Tibial nerve (tissue), 4 donors: ENCODE data around the gene HOXC4. TPM values are rescaled to one million over a fixed set of nuclear protein-coding genes. Genes with fewer than 3 reads are reported as not detected.

Experiments
- DNase-seq, 2 donors: peaks; one replicate each; pipeline ENCODE4 v3.0.0-alpha.2; 2019; ENCODE audit warnings: low spot score in 2 of 2
- H3K27ac ChIP-seq, 4 donors: fragments of 200-600 bp; sonication (generic) in 3 of 4; one replicate each; pipeline ENCODE4 v1.5.1; 2017 to 2019; ENCODE audit warnings: mild to moderate bottlenecking in 1 of 4
- H3K27me3 ChIP-seq, 2 donors: fragments of 200-600 bp; sonication (generic) in 1 of 2; one replicate each; pipeline versions ENCODE4 v1.5.1 to v1.6.0; 2017 to 2019
- H3K36me3 ChIP-seq, 3 donors: fragments of 200-600 bp; sonication (generic); one replicate each; pipeline ENCODE4 v1.5.1; 2018 to 2019
- H3K4me1 ChIP-seq, 4 donors: fragments of 200-600 bp; sonication (generic) in 3 of 4; one replicate each; pipeline ENCODE4 v1.5.1; 2017 to 2019
- H3K4me3 ChIP-seq, 4 donors: fragments of 200-600 bp; sonication (generic) in 3 of 4; one replicate each; pipeline ENCODE4 v1.5.1; 2017 to 2019; ENCODE audit warnings: mild to moderate bottlenecking in 1 of 4, moderate library complexity in 1 of 4
- H3K9me3 ChIP-seq, 4 donors: fragments of 200-600 bp; sonication (generic) in 3 of 4; one replicate each; pipeline ENCODE4 v1.5.1; 2017 to 2019
- EP300 ChIP-seq, 2 donors: sonication (generic); formaldehyde crosslinking; IDR thresholded peaks; one replicate each; pipeline ENCODE4 v1.6.1; 2017; ENCODE audit warnings: antibody characterized with exemption in 2 of 2, mild to moderate bottlenecking in 1 of 2
- POLR2A ChIP-seq, 2 donors: fragments of 450-650 bp; IDR thresholded peaks; one replicate each; pipeline ENCODE4 v1.6.1; 2017; ENCODE audit warnings: antibody characterized with exemption in 2 of 2, mild to moderate bottlenecking in 2 of 2, moderate library complexity in 2 of 2
- WGBS, 2 donors: methylation state at CpG; one replicate each; pipeline ENCODE4 v1.1.5; 2018; 5-methylcytosine and 5-hydroxymethylcytosine counted together
- total RNA-seq, 4 donors: library from RNA; depleted of rRNA; stranded (reverse); fragments of >200 nt; gene quantifications; one replicate each; pipeline ENCODE4 v1.1.0, GENCODE V29; 2016
- TF ChIP-seq, protein P1 (sequence below), 5 experiments: fragments of 200-600 bp in 3 of 5; fragments of 450-650 bp in 2 of 5; sonication (generic) in 3 of 5; IDR thresholded peaks; one replicate each; pipeline ENCODE4 v1.5.1; 2016 to 2019; ENCODE audit warnings: antibody characterized with exemption in 5 of 5, mild to moderate bottlenecking in 3 of 5, moderate library complexity in 2 of 5

HOXC4 gene
- total RNA-seq, 4 donors from 2014 or later: 2.7 to 8.1 (median 4.1) TPM

DNA sequence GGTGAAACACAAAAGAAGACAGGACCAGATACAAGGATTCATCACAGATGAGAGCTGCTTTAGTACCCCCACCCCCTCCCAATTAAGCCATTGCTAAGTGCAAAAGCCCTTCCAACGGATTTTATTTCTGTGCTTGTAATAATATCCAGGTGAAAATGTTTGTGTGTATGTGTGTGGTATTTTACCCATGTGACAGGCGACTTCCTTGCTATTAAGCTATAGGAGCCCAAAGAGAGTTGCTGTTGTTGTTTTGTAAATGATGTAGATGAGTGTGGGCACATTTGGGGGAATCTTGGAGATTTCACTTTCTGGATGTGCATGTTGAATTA is 3.2 kb upstream of the HOXC4 start:
- H3K4me1 ChIP-seq: peaks cover 0 to 78% (median 5%) of the 10 kb centered on the region in 4 donors
- 52% methylated on average over 2 of the region's 2 CpGs for WGBS, 2 donors
- peak overlapping the region in 3 of 4 donors; percentile 3 to 9 (median 8) for H3K4me3 ChIP-seq
- no peak for TF ChIP-seq EP300 (IDR thresholded peaks at IDR 0.05)
- TF ChIP-seq, protein P1, sequence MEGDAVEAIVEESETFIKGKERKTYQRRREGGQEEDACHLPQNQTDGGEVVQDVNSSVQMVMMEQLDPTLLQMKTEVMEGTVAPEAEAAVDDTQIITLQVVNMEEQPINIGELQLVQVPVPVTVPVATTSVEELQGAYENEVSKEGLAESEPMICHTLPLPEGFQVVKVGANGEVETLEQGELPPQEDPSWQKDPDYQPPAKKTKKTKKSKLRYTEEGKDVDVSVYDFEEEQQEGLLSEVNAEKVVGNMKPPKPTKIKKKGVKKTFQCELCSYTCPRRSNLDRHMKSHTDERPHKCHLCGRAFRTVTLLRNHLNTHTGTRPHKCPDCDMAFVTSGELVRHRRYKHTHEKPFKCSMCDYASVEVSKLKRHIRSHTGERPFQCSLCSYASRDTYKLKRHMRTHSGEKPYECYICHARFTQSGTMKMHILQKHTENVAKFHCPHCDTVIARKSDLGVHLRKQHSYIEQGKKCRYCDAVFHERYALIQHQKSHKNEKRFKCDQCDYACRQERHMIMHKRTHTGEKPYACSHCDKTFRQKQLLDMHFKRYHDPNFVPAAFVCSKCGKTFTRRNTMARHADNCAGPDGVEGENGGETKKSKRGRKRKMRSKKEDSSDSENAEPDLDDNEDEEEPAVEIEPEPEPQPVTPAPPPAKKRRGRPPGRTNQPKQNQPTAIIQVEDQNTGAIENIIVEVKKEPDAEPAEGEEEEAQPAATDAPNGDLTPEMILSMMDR (IDR thresholded peaks at IDR 0.05): no peak
- no peak for TF ChIP-seq POLR2A (IDR thresholded peaks at IDR 0.05)
- no peak for DNase-seq
- peaks cover 0 to 17% of the 10 kb centered on the region in 2 donors for H3K27me3 ChIP-seq
- no peaks in the 10 kb centered on the region for H3K9me3 ChIP-seq
- no peaks in the 10 kb centered on the region for H3K36me3 ChIP-seq
- H3K27ac ChIP-seq: peak overlapping the region; percentile 45 to 89 (median 84)

DNA sequence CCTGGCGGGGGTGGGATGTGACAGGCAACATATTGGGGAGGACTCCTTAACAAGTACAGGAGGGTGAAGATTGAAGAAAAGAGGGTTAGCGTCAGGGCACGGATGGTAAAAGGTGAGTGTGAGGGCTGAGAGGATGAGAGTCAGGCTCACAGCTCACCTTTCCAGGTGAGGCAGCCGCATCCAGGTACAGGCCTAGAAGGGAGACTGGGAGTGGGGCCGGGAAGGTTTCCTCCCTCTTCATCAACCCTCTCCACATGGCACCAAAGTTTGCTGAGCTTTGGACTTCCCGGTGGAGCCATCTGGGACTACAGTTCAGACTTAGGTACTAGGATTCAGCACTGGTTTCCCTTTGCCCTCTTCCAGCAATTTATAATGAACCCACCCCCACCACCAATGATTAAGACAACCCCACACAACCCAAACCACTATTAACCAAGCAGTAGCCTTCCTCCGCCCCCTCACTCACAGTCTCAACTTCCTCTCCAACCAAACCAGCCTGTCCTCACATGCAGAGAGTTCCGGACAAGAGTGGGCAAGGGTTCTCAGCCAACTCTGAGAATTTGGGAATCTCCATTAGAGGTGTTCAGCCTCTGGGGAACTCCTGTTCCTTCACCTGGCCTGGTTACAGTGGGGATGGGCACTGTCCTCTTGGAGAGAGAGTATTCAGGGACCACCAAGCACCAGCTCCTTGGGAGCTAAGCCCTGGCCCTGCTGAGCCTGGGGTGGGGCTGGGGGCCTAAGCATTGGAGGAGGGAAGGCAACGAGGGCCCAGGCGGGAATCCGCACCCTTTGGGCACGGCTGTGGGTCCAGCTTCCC is 2.4 kb upstream of the HOXC4 start:
- WGBS, 2 donors: 38 to 46% methylated on average over 12 of the region's 12 CpGs
- TF ChIP-seq, protein P1 (IDR thresholded peaks at IDR 0.05): no peak
- TF ChIP-seq EP300 (IDR thresholded peaks at IDR 0.05): no peak
- no peak for TF ChIP-seq POLR2A (IDR thresholded peaks at IDR 0.05)
- Histone ChIP-seq H3K27me3 (peaks cover 0 to 15% of the 10 kb centered on the region in 2 donors), H3K9me3 (no peaks in the 10 kb centered on the region), H3K27ac (peak overlapping the region; percentile 72 to 89 (median 84)), H3K4me1 (peaks cover 0 to 72% (median 5%) of the 10 kb centered on the region in 4 donors), H3K36me3 (no peaks in the 10 kb centered on the region), H3K4me3 (peak overlapping the region in 1 of 4 donors; percentile 6)
- DNase-seq: no peak

DNA sequence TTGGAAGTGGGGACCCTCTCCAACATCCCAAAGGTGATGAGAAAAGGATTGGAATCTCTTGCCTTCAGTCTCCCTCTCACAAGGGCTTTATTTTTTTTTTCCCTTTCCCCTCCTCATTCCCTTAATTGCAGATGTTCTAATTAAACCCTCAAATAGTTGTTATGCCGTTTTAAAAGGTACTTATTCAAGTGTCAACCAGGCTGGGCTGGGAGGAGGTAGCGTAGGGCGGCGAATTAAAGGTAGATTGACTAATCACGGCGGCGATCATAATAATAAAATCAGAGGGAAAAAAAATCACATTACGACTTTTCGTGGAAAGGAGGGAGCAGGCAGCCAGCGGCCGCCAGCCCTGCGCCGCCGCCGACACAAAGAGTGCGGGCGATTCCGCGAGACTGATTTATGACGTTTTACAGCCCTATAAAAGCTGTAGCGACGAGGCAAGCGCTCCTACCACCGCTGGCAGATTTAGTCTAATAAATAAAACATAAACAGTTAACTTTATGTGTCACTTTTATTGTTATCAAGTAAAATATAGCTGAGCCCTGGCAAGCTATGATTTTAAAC is 1.7 kb upstream of the HOXC4 start:
- DNase-seq: no peak
- peak overlapping the region; percentile 72 to 89 (median 84) for H3K27ac ChIP-seq
- WGBS, 2 donors: 30 to 33% methylated on average over 24 of the region's 24 CpGs
- peaks cover 0 to 72% (median 5%) of the 10 kb centered on the region in 4 donors for H3K4me1 ChIP-seq
- peak overlapping the region in 2 of 4 donors; percentile 6 for H3K4me3 ChIP-seq
- no peaks in the 10 kb centered on the region for H3K36me3 ChIP-seq
- H3K9me3 ChIP-seq: no peaks in the 10 kb centered on the region
- H3K27me3 ChIP-seq: peaks cover 0 to 19% of the 10 kb centered on the region in 2 donors
- TF ChIP-seq POLR2A (IDR thresholded peaks at IDR 0.05) (no peak), EP300 (IDR thresholded peaks at IDR 0.05) (no peak)
- TF ChIP-seq, protein P1 (IDR thresholded peaks at IDR 0.05): no peak

DNA sequence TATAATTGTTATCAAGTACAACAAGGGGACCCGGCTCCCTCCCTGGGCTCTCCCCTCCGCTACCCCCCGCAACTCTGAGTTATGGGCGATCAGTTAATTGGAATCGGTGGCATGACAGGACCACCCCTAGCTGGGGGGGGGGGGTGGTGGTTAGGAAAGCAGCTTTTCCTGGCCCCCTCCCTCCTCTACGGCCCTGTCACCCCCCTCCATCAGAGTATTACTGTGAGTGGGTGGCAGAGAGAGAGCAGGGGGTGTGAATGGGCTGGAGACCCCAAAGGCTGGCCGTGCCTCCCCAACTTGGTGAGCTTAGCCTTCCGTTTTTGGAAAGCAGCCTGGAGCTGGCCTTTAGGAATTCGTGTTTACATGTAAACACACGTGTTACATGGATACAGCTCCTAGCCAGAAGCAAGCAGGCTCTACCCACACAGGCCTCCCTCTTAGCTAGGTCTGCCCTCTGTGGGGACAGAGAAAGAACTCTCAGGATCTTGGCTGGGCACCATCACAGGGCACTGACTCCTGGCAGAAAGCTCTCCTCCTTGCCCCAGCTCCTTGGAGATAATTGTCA is 1.1 kb upstream of the HOXC4 start:
- 18 to 21% methylated on average over 10 of the region's 10 CpGs for WGBS, 2 donors
- TF ChIP-seq POLR2A (IDR thresholded peaks at IDR 0.05): no peak
- peak in 1 of 2 donors; percentile 78 for TF ChIP-seq EP300 (IDR thresholded peaks at IDR 0.05)
- TF ChIP-seq, protein P1 (IDR thresholded peaks at IDR 0.05): peak in 1 of 5 experiments; percentile 6
- Histone ChIP-seq H3K36me3 (no peaks in the 10 kb centered on the region), H3K4me3 (peak overlapping the region; percentile 49 to 66 (median 52)), H3K9me3 (no peaks in the 10 kb centered on the region), H3K4me1 (peaks cover 0 to 74% (median 5%) of the 10 kb centered on the region in 4 donors), H3K27me3 (peaks cover 0 to 16% of the 10 kb centered on the region in 2 donors), H3K27ac (peak overlapping the region; percentile 72 to 89 (median 84))
- DNase-seq: no peak
